NCI-H69 (cell line): ENCODE measurements around the gene KIAA1671.

Experiments
- DNase-seq: peaks from one replicate; lab custom pipeline; 2025; lab: John Stamatoyannopoulos, UW

Gene KIAA1671

DNA sequence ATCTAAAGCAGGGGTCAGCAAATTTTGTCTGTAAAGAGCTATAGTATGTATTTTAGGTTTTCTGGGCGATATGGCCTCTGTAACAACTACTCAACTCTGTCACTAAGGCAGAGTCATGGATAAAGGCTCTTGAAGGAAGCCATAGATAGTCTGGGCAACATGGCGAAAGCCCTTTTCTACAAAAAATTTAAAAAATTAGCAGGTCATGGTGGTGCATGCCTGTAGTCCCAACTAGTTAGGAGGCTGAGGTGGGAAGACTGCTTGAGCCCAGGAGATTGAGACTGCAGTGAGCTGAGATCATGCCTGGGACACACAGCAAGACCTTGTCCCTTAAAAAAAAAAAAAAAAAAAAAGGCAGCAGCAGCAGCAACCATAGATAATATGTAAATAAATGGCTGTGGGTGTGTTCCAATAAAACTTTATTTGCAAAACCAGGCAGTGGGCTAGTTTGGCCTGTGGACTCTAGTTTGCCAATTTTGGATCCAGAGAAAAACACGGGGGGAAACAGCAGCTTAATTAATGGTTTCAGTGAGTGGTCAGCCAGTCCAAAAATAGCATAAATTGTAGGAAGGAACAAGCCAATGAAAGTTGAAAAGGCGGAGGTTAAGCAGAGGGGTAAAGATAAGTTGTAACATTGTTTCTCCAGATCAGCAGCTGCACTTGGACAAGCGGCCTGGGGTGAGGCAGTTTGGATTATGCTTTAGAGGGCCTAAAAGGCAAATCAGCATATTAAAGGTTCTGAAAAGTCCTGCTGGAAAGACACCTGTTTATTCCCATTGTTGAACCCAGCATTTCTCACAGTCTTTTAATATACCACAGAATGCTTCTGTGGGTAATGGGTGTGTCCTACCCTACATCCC is 62.6 kb downstream of the KIAA1671 start:
- DNase-seq = no peak

GRCh38 chr22:25016311-25016710 is 63.8 kb downstream of the KIAA1671 start:
- DNase-seq = no peak

GRCh38 chr22:25018009-25018408 is 65.5 kb downstream of the KIAA1671 start:
- DNase-seq = peak; percentile 32

DNA sequence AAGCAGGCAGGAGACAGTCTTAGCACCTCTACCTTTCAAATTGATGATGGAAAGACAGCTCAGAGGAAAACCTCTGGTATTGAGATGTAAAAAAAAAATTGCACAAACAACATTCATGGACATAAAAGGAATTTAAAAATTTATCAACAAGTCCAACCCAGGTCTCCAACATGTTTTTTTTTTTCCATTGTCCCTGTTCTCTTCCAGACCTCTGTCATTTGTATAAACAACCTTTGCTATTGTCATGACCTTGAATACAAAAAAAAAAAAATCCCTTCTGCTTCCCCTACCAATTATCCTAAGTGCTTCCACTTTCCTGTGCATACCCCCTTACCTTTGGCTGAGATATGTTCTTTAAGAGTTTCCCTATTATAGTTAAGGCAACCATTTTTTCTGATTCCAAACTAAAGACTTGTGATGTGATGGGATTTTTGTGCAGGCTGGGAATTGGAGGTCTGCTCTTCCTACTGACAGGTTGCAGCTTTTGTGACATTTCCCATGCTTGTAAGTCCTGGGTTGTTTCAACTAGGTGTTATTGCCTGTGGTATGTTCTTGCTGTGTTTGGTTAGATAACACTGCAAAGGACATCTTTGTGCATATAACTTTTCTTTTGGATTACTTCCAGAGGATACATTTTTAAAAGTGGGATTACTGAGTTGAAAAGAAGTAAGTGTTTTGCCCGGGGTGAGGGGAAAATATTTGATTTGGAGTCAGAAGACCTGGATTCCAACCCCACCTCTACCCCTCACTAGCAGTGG is 67.1 kb downstream of the KIAA1671 start:
- no peak for DNase-seq

DNA sequence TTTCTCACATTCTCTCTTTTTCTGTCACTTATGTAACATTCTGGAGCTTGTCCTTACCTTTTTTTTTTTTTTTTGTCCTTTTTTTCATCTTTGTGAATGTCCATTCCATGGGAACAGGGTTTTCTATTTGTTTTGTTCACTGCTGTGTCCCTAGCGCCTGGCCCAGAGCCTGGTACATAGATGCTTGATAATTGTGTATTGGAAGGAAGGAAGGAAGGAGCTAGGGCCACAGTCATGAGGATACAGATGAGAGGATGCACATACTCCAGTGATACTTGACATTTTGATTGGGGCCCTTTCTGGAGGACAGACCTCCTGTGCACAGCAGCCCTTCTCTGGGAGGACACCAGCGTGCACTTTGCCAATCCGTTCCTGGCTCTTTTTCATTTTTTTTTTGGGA is 68.9 kb downstream of the KIAA1671 start:
- DNase-seq = no peak

- DNase-seq = peak; percentile 70
Observed at GRCh38 chr22:25021976-25022711, 69.6 kb downstream of the KIAA1671 start.

GRCh38 chr22:25023879-25024278 is 71.4 kb downstream of the KIAA1671 start:
- DNase-seq = peak; percentile 51

- no peak for DNase-seq
Observed at GRCh38 chr22:25024895-25025294, 72.4 kb downstream of the KIAA1671 start.

DNA sequence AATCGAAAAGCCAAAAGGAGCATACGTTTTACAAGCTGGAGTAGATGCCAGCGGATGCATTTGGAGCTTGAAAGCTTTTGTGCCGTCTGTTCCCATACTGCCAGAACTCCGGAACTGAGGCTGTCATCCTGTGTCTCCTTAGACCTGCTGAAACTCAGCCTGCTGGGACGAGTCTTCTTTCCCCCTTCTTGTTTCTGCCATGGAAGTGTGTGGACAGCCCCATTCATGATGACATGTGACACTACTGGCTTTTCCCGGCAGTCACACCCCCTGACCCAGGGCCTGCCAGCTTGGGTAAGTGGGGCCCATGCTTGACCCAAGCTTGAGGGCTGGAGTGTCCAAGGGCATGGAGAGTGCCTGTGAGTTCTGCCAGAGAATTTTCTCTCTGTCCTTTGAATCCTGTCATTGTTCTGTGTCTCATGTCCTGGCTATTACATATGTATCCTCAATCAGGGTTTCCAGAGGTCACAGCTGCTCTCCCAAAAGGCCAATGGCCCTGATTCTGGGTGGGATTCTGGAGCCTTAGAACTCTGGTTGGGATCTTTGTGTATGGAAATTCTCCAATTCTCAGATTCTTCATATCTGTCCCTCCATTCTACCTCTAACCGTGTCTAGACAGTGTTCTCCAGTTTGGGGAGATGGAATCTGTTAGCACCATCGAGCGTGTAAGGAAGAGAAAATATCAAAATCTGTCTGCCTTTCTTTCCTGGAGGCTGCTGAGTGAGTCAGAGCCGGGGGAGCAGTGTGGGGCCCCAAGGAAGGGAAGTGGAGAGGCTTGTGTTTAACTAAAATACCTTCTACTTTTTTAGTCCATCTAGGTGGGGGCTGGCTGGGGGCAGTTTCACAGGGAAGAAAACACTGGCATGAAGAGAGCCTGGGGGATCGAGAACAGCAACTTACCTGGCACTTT is 73.2 kb downstream of the KIAA1671 start:
- DNase-seq = no peak

DNA sequence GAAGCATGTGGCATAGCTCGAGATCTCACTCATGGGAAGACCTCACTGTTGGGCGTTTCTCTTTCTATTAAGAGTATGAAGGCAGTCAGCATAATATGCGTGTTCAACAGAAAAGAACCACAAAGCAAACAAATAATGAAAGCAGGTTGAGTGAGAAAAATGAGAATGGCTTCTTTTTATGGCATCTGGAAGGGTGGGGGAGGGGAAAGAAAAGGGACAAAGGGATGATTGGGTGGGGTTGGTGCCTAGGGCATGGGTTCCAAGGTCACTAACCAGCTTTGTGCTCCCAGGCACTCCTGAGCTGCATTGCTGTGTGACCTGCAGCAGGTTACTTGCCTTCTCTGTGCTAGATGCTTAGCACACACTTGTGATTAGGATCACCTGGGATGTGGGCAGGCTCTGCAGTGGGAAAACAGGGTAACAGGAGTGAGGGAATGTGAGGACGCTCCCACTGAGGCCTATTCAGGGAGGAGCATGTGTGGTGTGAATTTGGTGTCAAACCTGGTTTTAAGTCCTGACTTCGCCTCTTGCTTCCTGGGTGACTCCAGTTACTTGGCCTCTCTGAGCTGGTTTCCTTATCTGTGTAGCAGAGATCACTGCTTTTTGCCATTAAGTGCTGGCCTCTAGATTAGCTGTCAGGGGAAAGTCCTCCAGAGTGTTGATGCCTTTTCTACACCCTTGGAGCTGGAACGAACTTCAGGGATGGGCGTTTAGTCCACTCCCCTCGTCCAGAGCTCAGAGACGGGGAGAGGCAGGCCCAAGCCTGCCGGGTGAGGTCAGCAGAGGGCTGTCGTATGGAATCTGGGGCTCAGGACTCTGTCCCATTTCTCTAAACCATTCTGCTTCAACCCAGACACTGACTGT is 74.8 kb downstream of the KIAA1671 start:
- peak; percentile 20 for DNase-seq

DNA sequence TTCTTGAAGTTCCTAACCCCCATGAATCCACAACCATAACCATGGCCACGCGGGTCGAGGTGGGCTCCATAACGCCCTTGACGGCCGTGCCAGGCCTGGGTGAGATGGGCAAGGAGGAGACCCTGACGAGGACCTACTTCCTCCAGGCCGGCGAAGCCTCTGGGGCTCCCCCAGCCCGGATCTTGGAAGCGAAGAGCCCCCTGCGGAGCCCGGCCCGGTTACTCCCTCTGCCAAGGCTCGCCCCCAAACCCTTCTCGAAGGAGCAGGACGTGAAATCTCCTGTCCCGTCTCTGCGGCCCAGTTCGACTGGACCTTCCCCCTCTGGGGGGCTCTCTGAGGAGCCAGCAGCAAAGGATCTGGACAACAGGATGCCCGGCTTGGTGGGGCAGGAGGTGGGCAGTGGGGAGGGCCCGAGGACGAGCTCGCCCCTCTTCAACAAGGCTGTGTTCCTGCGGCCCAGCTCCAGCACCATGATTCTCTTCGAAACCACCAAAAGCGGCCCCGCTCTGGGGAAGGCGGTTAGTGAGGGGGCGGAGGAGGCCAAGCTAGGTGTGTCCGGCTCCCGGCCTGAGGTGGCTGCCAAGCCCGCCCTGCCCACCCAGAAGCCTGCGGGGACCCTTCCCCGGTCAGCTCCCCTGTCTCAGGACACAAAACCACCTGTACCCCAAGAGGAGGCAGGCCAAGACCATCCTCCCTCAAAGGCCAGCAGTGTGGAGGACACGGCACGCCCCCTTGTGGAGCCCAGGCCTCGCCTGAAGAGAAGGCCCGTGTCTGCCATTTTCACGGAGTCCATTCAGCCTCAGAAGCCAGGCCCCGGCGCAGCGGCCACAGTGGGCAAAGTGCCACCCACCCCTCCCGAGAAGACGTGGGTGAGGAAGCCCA is 75.7 kb downstream of the KIAA1671 start:
- DNase-seq = no peak

GRCh38 chr22:25028841-25029141 is 76.3 kb downstream of the KIAA1671 start:
- no peak for DNase-seq

- DNase-seq = no peak
Observed at GRCh38 chr22:25029181-25029580, 76.7 kb downstream of the KIAA1671 start.

DNA sequence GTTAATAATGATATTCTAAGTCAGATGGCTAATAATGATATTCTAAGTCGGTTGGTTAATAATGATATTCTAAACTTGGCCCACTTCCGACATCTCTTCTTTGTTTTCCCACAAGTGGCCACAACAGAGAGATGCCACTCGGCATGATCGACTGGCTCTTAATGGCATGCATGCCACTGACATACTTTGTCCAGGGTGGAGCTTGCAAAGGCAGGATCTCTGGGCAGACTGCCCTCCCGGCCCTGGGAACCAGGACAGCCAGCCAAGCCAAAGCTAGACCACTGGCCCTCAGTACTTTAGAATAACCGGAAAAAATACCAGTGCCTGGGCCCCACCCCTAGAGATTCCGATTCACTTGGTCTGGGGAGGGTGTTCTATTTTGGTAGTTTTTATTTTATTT is 78.1 kb downstream of the KIAA1671 start:
- no peak for DNase-seq

DNA sequence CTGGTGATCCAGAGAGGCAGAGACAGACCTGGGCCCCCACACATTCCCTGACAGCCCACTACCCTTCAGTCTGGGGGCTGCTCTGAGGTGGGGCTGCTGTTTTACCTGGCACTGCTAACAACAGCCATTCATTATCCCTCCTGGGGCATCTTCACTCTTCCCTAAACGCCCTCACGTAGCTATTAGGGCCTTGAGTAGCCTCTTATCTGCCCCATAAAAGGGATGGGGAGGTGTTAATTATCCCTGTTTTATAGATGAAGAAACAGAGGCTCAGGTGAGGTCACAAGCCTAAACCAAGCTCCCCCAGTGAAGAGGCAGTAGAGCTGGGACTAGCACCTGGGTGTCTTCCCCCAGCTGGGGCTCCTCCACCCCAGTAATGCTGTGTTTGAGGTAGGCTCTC is 79.5 kb downstream of the KIAA1671 start:
- DNase-seq = no peak

DNA sequence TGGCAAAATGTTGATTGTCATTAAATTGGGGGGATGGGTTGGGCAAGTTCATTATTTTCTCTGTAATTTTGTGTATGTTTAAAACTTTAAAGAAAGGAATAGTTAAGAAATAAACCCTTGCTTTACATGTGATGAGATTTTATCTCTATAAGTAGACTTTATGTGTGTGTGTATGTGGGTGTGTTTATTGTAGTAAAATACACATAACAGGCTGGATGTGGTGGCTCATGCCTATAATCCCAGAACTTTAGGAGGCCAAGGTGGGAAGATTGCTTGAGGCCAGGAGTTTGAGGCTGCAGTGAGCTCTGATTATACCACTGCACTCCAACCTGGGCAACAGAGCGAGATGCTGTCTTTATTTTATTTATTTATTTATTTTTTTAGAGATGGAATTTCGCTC is 83.2 kb downstream of the KIAA1671 start:
- DNase-seq = no peak

- no peak for DNase-seq
Observed at GRCh38 chr22:25038239-25038638, 85.7 kb downstream of the KIAA1671 start.

DNA sequence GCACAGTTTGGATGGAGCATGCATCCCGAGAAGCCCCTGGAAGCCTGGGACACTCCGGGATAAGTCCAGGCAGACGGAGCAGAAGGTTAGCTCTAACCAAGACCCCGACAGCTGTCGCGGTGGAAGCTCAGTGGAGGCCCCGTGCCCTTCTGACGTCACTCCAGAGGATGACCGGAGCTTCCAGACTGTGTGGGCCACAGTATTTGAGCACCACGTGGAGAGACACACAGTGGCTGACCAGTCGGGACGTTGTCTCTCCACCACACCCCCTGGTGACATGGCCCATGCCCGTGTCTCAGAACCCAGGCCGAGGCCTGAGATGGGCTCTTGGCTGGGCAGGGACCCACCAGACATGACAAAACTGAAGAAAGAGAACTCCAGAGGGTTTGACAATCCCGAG is 86.3 kb downstream of the KIAA1671 start:
- DNase-seq = no peak

DNA sequence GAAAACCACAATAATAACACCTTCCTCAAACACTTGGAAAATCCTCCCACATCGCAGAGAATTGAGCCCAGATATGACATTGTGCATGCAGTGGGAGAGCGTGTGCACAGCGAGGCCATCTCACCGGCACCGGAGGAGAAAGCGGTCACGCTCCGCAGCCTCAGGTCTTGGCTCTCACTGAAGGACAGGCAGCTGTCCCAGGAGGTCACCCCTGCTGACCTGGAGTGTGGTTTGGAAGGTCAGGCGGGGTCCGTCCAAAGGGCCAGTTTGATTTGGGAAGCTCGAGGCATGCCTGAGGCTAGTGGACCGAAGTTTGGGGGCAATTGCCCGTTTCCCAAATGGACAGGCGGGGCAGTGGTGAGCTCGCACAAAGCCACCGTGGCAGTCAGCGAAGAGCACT is 86.7 kb downstream of the KIAA1671 start:
- DNase-seq = no peak

DNA sequence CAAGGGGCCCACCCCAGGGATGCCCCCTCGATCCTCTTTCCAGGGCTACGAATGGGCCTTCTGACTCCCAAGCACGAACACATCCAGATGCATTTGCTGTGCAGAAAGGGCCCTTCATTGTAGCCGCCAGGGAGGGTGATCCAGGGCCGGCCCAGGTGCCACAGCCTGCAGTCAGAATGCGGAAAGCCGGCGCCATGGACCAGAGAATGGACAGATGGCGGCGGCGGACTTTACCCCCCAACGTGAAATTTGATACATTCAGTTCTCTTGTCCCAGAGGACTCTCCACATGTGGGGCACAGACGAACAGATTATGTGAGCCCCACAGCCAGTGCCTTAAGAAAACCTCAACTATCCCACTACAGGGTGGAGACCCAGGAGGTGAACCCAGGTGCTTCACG is 87.2 kb downstream of the KIAA1671 start:
- peak; percentile 64 for DNase-seq
